ENCODE data around the gene AP1G1. TPM values are rescaled to one million over a fixed set of nuclear protein-coding genes. Genes with fewer than 3 reads are reported as not detected.
"Not testable (repeated sequence)": the region's sequence is repeated elsewhere in the genome, so short reads cannot be mapped to it uniquely, and the experiment has no call there.

The AP1G1 gene
- total RNA-seq, 4 donors from 2014 or later = 104 to 270 (median 121) TPM

- TF ChIP-seq CTCF (IDR thresholded peaks at IDR 0.05) (no peak), POLR2AphosphoS5 (IDR thresholded peaks at IDR 0.05) (no peak)
- no peak overlapping the region for H3K4me3 ChIP-seq
- H3K9me3 ChIP-seq = no peaks in the 10 kb centered on the region
- H3K27me3 ChIP-seq = no peaks in the 10 kb centered on the region
- in situ Hi-C loops (cut with MboI; ENCODE audit: low pct_ligation_motif_present in 1 of 4, low pct_unique_long_range_greater_than_20kb in 1 of 4, low sequenced_read_pairs in 3 of 4) (no loop called here), intact Hi-C loops (cut with DNase I; ENCODE audit: low total_unique reads) (no loop called here)
- no peak overlapping the region for H3K27ac ChIP-seq
- no peak for DNase-seq
- peaks cover 0 to 38% (median 4%) of the 10 kb centered on the region in 4 donors for H3K4me1 ChIP-seq
- peaks cover 0 to 21% (median 9%) of the 10 kb centered on the region in 4 donors for H3K36me3 ChIP-seq
- WGBS, 2 donors (ENCODE audit: low coverage in 1 of 2) = 80 to 97% methylated on average over 8 of the region's 8 CpGs
Measured at GRCh38 chr16:71789136-71789535, 19.5 kb downstream of the AP1G1 start.

GRCh38 chr16:71788578-71788977, 20.1 kb downstream of the AP1G1 start:
- H3K27me3 ChIP-seq = no peaks in the 10 kb centered on the region
- TF ChIP-seq POLR2AphosphoS5 (IDR thresholded peaks at IDR 0.05) (no peak), POLR2A (IDR thresholded peaks at IDR 0.05) (no peak), EP300 (IDR thresholded peaks at IDR 0.05; ENCODE audit: low read depth) (no peak), CTCF (IDR thresholded peaks at IDR 0.05) (no peak)
- in situ Hi-C loops (cut with MboI; ENCODE audit: low pct_ligation_motif_present in 1 of 4, low pct_unique_long_range_greater_than_20kb in 1 of 4, low sequenced_read_pairs in 3 of 4) (no loop called here), intact Hi-C loops (cut with DNase I; ENCODE audit: low total_unique reads) (no loop called here)
- no peak overlapping the region for H3K27ac ChIP-seq
- DNase-seq = no peak
- peaks cover 0 to 38% (median 2%) of the 10 kb centered on the region in 4 donors for H3K4me1 ChIP-seq
- H3K9me3 ChIP-seq = no peaks in the 10 kb centered on the region
- 96 to 100% methylated on average over 2 of the region's 2 CpGs for WGBS, 2 donors (ENCODE audit: low coverage in 1 of 2)
- H3K36me3 ChIP-seq = peaks cover 0 to 21% (median 9%) of the 10 kb centered on the region in 4 donors
- no peak overlapping the region for H3K4me3 ChIP-seq

GRCh38 chr16:71785143-71785542, 23.5 kb downstream of the AP1G1 start:
- WGBS, 2 donors (ENCODE audit: low coverage in 1 of 2) = 91% methylated on average over 3 of the region's 3 CpGs; no CpG with 5 or more reads in 1 of the 2 donors
- DNase-seq; H3K27me3 ChIP-seq; H3K9me3 ChIP-seq; intact Hi-C loops (cut with DNase I; ENCODE audit: low total_unique reads); H3K4me3 ChIP-seq; H3K27ac ChIP-seq; in situ Hi-C loops (cut with MboI; ENCODE audit: low pct_ligation_motif_present in 1 of 4, low pct_unique_long_range_greater_than_20kb in 1 of 4, low sequenced_read_pairs in 3 of 4): not testable (repeated sequence)
- peaks cover 0 to 13% (median 4%) of the 10 kb centered on the region in 4 donors for H3K4me1 ChIP-seq
- H3K36me3 ChIP-seq = peaks cover 0 to 21% (median 9%) of the 10 kb centered on the region in 4 donors

GRCh38 chr16:71784093-71784492, 24.5 kb downstream of the AP1G1 start:
- no peak for TF ChIP-seq POLR2A (IDR thresholded peaks at IDR 0.05)
- no peak for TF ChIP-seq CTCF (IDR thresholded peaks at IDR 0.05)
- TF ChIP-seq POLR2AphosphoS5 (IDR thresholded peaks at IDR 0.05) = no peak
- no peak for TF ChIP-seq EP300 (IDR thresholded peaks at IDR 0.05; ENCODE audit: low read depth)
- Histone ChIP-seq H3K9me3 (no peaks in the 10 kb centered on the region), H3K4me3 (no peak overlapping the region), H3K36me3 (peaks cover 0 to 18% (median 8%) of the 10 kb centered on the region in 4 donors), H3K27me3 (no peaks in the 10 kb centered on the region), H3K4me1 (peaks cover 0 to 8% (median 4%) of the 10 kb centered on the region in 4 donors), H3K27ac (no peak overlapping the region)
- in situ Hi-C loops (cut with MboI; ENCODE audit: low pct_ligation_motif_present in 1 of 4, low pct_unique_long_range_greater_than_20kb in 1 of 4, low sequenced_read_pairs in 3 of 4) = no loop called here
- DNase-seq = no peak
- WGBS, 2 donors (ENCODE audit: low coverage in 1 of 2) = 92 to 96% methylated on average over 2 of the region's 2 CpGs
- intact Hi-C loops (cut with DNase I; ENCODE audit: low total_unique reads) = no loop called here

GRCh38 chr16:71781741-71782140, 26.9 kb downstream of the AP1G1 start:
- intact Hi-C loops (cut with DNase I; ENCODE audit: low total_unique reads) (no loop called here), in situ Hi-C loops (cut with MboI; ENCODE audit: low pct_ligation_motif_present in 1 of 4, low pct_unique_long_range_greater_than_20kb in 1 of 4, low sequenced_read_pairs in 3 of 4) (no loop called here)
- WGBS, 2 donors (ENCODE audit: low coverage in 1 of 2) = 36 to 61% methylated on average over 3 of the region's 3 CpGs
- TF ChIP-seq POLR2A (IDR thresholded peaks at IDR 0.05) (no peak), CTCF (IDR thresholded peaks at IDR 0.05) (no peak), EP300 (IDR thresholded peaks at IDR 0.05; ENCODE audit: low read depth) (no peak), POLR2AphosphoS5 (IDR thresholded peaks at IDR 0.05) (no peak)
- no peak for DNase-seq
- Histone ChIP-seq H3K4me1 (peaks cover 0 to 8% (median 4%) of the 10 kb centered on the region in 4 donors), H3K27ac (no peak overlapping the region), H3K27me3 (no peaks in the 10 kb centered on the region), H3K36me3 (no peaks in the 10 kb centered on the region), H3K9me3 (no peaks in the 10 kb centered on the region), H3K4me3 (no peak overlapping the region)
